HFFc6 (cell line): Measurements from ENCODE around the gene NAALADL2. TPM values are rescaled to one million over a fixed set of nuclear protein-coding genes. Genes with fewer than 3 reads are reported as not detected.

Source experiments
- DNase-seq: peaks from one replicate; pipeline ENCODE4 v3.0.0-alpha.2; 2018
- H3K27ac Mint-ChIP-seq: 2 replicates; pipeline ENCODE4 v1.8.0; 2020; ENCODE audit warnings: mild to moderate bottlenecking, mixed read lengths
- H3K27me3 Mint-ChIP-seq: 2 replicates; pipeline ENCODE4 v1.8.0; 2021; ENCODE audit warnings: mild to moderate bottlenecking, moderate library complexity, mixed read lengths; ENCODE audit not compliant: insufficient read depth
- H3K36me3 Mint-ChIP-seq: 2 replicates; pipeline ENCODE4 v1.8.0; 2021; ENCODE audit warnings: low read depth, mixed read lengths
- H3K4me1 Mint-ChIP-seq: 2 replicates; pipeline ENCODE4 v1.8.0; 2020; ENCODE audit warnings: low read depth, mixed read lengths
- H3K4me3 Mint-ChIP-seq: 2 replicates; pipeline ENCODE4 v1.8.0; 2020; ENCODE audit warnings: mild to moderate bottlenecking, moderate library complexity, mixed read lengths
- H3K9me3 Mint-ChIP-seq: 2 replicates; pipeline ENCODE4 v1.8.0; 2020; ENCODE audit warnings: mild to moderate bottlenecking, mixed read lengths
- CTCF ChIP-seq: fragments of 200-600 bp; sonication (generic); IDR thresholded peaks from 2 replicates; pipeline ENCODE4 v1.5.0; 2021; ENCODE audit warnings: antibody characterized with exemption, mild to moderate bottlenecking
- total RNA-seq, 6 experiments: library from RNA; stranded (reverse); fragmentation: NEBNext Ultra II Directional; extraction: Animal tissue kit (Norgen Biotek cat#: 25700); gene quantifications; 2 replicates in 1 of 6; 3 replicates in 5 of 6; pipeline ENCODE4 v1.2.3, GENCODE V29; 2021

Gene NAALADL2
- total RNA-seq, 6 experiments from 2014 or later, result 12.0 to 15.2 (median 12.3) TPM

DNA sequence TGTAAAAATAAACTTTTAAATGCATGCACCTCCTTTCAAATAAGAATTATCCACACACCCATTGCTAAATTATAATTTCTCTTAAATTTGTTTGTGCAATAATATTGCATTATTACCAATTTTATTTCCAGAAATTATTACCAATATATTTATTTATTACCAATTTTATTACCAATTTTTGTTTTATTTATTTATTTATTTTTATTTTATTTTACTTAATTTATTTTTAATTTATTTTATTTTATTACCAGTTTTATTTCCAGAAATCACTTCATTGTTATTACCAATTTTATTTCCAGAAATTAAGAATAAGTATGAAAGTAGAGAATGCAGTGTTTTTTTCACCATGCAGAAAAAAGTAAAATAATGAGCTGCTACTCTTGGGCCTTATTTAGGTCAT is 525.4 kb downstream of the NAALADL2 start:
- Mint-ChIP-seq H3K27me3 (no peaks in the 10 kb centered on the region), H3K9me3 (no peaks in the 10 kb centered on the region), H3K27ac (no peak overlapping the region), H3K4me3 (peak overlapping the region; percentile 50; the same call in 1 of the 2 replicates), H3K4me1 (peaks cover 50% of the 10 kb centered on the region), H3K36me3 (peaks cover 6% of the 10 kb centered on the region)
- TF ChIP-seq CTCF, result no peak
- no peak for DNase-seq

- TF ChIP-seq CTCF, result no peak
- Mint-ChIP-seq H3K27ac (peak overlapping the region; percentile 84), H3K4me3 (no peak overlapping the region), H3K27me3 (no peaks in the 10 kb centered on the region), H3K9me3 (no peaks in the 10 kb centered on the region), H3K4me1 (peaks cover 50% of the 10 kb centered on the region), H3K36me3 (peaks cover 11% of the 10 kb centered on the region)
- peak; percentile 94 for DNase-seq
These were observed 527.5 kb downstream of the NAALADL2 start for GRCh38 chr3:175386630-175387029.

DNA sequence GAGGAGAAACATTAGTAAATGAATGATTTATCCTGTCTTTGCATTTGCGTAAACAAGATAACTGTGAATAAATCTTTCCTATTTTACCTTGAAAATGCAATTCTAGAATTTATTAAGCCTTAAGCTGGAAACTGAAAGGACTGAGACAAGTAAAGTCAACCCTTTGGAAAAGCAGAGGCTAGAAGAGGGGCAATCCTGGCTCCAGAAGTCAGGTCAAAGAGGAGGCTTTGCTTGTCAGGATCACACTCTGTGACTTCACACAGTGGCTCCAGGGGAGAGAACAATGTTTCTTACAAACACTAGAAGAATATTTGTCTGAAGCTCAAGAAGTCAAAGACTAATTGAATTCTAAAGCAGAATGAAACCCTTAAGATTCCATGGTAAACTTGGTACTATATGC is 530.4 kb downstream of the NAALADL2 start:
- no peak for DNase-seq
- Mint-ChIP-seq H3K27ac (no peak overlapping the region), H3K4me3 (no peak overlapping the region), H3K4me1 (peaks cover 43% of the 10 kb centered on the region), H3K36me3 (peaks cover 22% of the 10 kb centered on the region), H3K27me3 (no peaks in the 10 kb centered on the region), H3K9me3 (no peaks in the 10 kb centered on the region)
- TF ChIP-seq CTCF, result no peak

GRCh38 chr3:175391601-175392000 is 532.5 kb downstream of the NAALADL2 start:
- H3K4me1 Mint-ChIP-seq, result peaks cover 33% of the 10 kb centered on the region
- TF ChIP-seq CTCF, result no peak
- H3K27me3 Mint-ChIP-seq, result no peaks in the 10 kb centered on the region
- H3K9me3 Mint-ChIP-seq, result no peaks in the 10 kb centered on the region
- H3K27ac Mint-ChIP-seq, result no peak overlapping the region
- H3K36me3 Mint-ChIP-seq, result peaks cover 24% of the 10 kb centered on the region
- no peak overlapping the region for H3K4me3 Mint-ChIP-seq
- DNase-seq, result no peak

GRCh38 chr3:175392653-175393052 is 533.5 kb downstream of the NAALADL2 start:
- Mint-ChIP-seq H3K27me3 (no peaks in the 10 kb centered on the region), H3K36me3 (peaks cover 32% of the 10 kb centered on the region), H3K4me1 (peaks cover 30% of the 10 kb centered on the region), H3K27ac (no peak overlapping the region), H3K4me3 (no peak overlapping the region), H3K9me3 (no peaks in the 10 kb centered on the region)
- DNase-seq, result peak; percentile 24
- no peak for TF ChIP-seq CTCF

DNA sequence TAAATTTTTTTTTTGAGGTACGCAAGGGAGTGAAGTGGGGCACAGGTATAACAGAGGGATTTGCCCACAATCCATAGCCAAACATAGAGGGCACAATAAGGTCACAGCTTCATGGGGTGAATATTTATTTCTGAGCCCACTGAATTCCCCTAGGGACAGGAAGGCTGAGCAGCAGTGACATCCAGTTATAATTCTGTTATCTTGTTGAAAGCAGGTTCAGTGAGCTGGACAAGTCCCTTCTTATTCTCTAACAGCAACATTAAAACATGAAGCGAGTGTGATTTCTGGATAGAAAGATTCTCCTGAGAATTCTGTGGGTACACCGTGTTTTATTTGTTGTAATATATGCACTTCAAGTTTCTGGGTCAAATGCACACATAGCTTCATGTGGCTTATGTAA is 538.2 kb downstream of the NAALADL2 start:
- Mint-ChIP-seq H3K4me3 (no peak overlapping the region), H3K9me3 (no peaks in the 10 kb centered on the region), H3K4me1 (peaks cover 45% of the 10 kb centered on the region), H3K36me3 (peaks cover 24% of the 10 kb centered on the region), H3K27me3 (no peaks in the 10 kb centered on the region), H3K27ac (0 out of 2 replicates have a peak overlapping the region, but pooled peaks have one; percentile 62)
- no peak for DNase-seq
- TF ChIP-seq CTCF, result no peak
